OCI-LY7 (cell line): ENCODE data around the gene SMAD6.

Experiments used
- EZH2phosphoT487 ChIP-seq: fragments of 200-600 bp; sonication (generic); IDR thresholded peaks from 2 replicates; pipeline ENCODE4 v1.6.1; 2018; ENCODE audit warnings: low read depth, borderline replicate concordance, mild to moderate bottlenecking, mixed run types, antibody characterized with exemption, low read length, moderate library complexity, mixed read lengths
- TF ChIP-seq, protein P1 (sequence below): fragments of 200-600 bp; sonication (generic); conservative IDR thresholded peaks from 2 replicates; pipeline ENCODE4 v1.5.1; 2014; ENCODE audit warnings: mild to moderate bottlenecking, antibody characterized with exemption, low read length, moderate library complexity, mixed read lengths

DNA sequence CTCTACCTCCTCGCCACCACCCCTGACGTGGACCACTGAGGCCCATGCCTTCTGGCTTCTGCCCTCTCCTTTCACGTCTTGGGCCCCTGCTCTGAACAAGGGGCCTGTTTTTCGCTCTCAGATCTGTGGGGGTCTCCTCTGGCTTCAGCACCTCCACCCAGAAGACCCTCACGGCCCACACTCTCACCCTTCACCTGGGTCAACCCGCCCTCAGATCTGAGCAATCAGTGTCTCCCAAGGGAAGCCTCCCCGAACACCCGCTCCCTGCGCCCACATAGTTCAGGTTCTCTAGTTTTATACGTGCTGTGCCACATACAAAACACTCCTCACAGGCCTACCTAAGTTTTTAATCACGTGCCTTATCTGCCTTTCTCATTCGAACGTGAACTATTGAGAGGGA lies 48.2 kb upstream of the SMAD6 start:
- TF ChIP-seq, protein P1, sequence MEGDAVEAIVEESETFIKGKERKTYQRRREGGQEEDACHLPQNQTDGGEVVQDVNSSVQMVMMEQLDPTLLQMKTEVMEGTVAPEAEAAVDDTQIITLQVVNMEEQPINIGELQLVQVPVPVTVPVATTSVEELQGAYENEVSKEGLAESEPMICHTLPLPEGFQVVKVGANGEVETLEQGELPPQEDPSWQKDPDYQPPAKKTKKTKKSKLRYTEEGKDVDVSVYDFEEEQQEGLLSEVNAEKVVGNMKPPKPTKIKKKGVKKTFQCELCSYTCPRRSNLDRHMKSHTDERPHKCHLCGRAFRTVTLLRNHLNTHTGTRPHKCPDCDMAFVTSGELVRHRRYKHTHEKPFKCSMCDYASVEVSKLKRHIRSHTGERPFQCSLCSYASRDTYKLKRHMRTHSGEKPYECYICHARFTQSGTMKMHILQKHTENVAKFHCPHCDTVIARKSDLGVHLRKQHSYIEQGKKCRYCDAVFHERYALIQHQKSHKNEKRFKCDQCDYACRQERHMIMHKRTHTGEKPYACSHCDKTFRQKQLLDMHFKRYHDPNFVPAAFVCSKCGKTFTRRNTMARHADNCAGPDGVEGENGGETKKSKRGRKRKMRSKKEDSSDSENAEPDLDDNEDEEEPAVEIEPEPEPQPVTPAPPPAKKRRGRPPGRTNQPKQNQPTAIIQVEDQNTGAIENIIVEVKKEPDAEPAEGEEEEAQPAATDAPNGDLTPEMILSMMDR, result no peak
- TF ChIP-seq EZH2phosphoT487, result no peak
